ENCODE measurements around the gene SOWAHA. TPM values are rescaled to one million over a fixed set of nuclear protein-coding genes. Genes with fewer than 3 reads are reported as not detected.
"Not testable (repeated sequence)": the region's sequence is repeated elsewhere in the genome, so short reads cannot be mapped to it uniquely, and the experiment has no call there.

The SOWAHA gene
- total RNA-seq, 2 donors from 2014 or later, result not detected

- intact Hi-C loops (cut with DNase I), result no loop called here
These were observed 25.6 kb downstream of the SOWAHA start for GRCh38 chr5:132838516-132839282.

GRCh38 chr5:132839426-132840301 is 26.6 kb downstream of the SOWAHA start:
- no peak for DNase-seq (ENCODE audit: low spot score)
- intact Hi-C loops (cut with DNase I), result no loop called here

More at GRCh38 chr5:132838516-132839282, 25.6 kb downstream of the SOWAHA start:
- no peak for DNase-seq (ENCODE audit: low spot score)

- DNase-seq (ENCODE audit: low spot score), result no peak
- intact Hi-C loops (cut with DNase I), result no loop called here
These were observed 27.2 kb downstream of the SOWAHA start for GRCh38 chr5:132840313-132840712.

GRCh38 chr5:132840896-132841295 is 27.8 kb downstream of the SOWAHA start:
- DNase-seq (ENCODE audit: low spot score), result no peak
- intact Hi-C loops (cut with DNase I), result no loop called here

GRCh38 chr5:132841305-132841704 is 28.2 kb downstream of the SOWAHA start:
- intact Hi-C loops (cut with DNase I), result no loop called here
- no peak for DNase-seq (ENCODE audit: low spot score)

- intact Hi-C loops (cut with DNase I), result no loop called here
- DNase-seq (ENCODE audit: low spot score), result no peak
These were observed 35.2 kb downstream of the SOWAHA start for GRCh38 chr5:132848270-132848669.

GRCh38 chr5:132849347-132849746 is 36.2 kb downstream of the SOWAHA start:
- no peak for DNase-seq (ENCODE audit: low spot score)
- intact Hi-C loops (cut with DNase I), result no loop called here

- intact Hi-C loops (cut with DNase I), result no loop called here
- no peak for DNase-seq (ENCODE audit: low spot score)
These were observed 37.0 kb downstream of the SOWAHA start for GRCh38 chr5:132850066-132850465.

GRCh38 chr5:132853323-132853722 is 40.2 kb downstream of the SOWAHA start:
- intact Hi-C loops (cut with DNase I), result no loop called here
- no peak for DNase-seq (ENCODE audit: low spot score)

GRCh38 chr5:132853790-132854189 is 40.7 kb downstream of the SOWAHA start:
- intact Hi-C loops (cut with DNase I), result no loop called here

GRCh38 chr5:132854301-132854700 is 41.2 kb downstream of the SOWAHA start:
- no peak for DNase-seq (ENCODE audit: low spot score)
- intact Hi-C loops (cut with DNase I), result no loop called here

More at GRCh38 chr5:132853790-132854189, 40.7 kb downstream of the SOWAHA start:
- no peak for DNase-seq (ENCODE audit: low spot score)

GRCh38 chr5:132854992-132855391 is 41.9 kb downstream of the SOWAHA start:
- DNase-seq (ENCODE audit: low spot score); intact Hi-C loops (cut with DNase I): not testable (repeated sequence)

- no peak for DNase-seq (ENCODE audit: low spot score)
- intact Hi-C loops (cut with DNase I), result no loop called here
These were observed 42.9 kb downstream of the SOWAHA start for GRCh38 chr5:132856011-132856410.

- DNase-seq (ENCODE audit: low spot score), result no peak
- intact Hi-C loops (cut with DNase I), result no loop called here
These were observed 46.9 kb downstream of the SOWAHA start for GRCh38 chr5:132859889-132860437.

- no peak for DNase-seq (ENCODE audit: low spot score)
- intact Hi-C loops (cut with DNase I), result no loop called here
These were observed 47.6 kb downstream of the SOWAHA start for GRCh38 chr5:132860742-132861141.

GRCh38 chr5:132865668-132866341 is 52.7 kb downstream of the SOWAHA start:
- DNase-seq (ENCODE audit: low spot score), result no peak
- intact Hi-C loops (cut with DNase I), result no loop called here
